ENCODE results near the gene CACNA1B.
"Not testable (repeated sequence)": the region's sequence is repeated elsewhere in the genome, so short reads cannot be mapped to it uniquely, and the experiment has no call there.

The CACNA1B gene

DNA sequence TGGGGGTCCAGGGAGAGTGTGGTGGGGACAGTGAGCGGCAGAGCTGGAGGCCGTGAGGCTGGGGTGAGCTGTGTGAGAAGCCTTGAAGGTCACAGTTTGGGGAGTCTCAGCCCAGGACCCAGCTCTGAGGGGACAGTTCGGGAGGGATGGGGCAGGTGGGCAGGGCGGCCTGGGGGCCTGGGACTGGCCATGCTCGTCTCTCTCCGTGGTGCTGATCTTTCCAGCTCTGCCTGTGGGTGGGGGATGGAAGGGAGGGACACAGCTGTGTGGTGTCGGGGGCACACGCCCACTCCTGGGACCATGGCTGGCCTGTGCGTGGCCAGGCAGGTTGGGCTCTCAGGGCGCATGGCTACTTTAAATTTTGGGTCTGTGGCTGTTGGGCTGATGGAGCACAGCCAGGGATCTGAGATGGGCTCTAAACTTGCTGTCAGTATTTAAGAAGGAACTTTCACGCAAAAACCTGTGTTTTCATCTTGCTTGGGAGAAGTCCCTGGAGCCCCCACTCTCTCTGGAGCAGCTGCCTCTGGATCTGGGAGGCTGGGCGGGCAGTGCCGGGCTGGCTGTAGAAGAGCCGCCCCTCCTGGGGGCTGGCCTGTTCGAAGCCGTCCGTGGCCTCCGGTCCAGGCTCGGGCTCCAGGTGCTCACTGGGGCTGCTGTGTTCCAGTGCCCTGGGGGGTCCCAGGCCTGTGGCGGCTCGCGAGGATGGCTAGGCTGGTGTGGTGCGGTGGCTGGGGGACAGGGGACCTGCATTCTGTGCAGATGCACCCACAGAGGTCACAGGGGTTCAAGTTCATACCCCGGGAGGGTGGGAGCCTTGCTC, 13.4 kb downstream of the CACNA1B start:
- not testable (repeated sequence) for DNase-seq

DNA sequence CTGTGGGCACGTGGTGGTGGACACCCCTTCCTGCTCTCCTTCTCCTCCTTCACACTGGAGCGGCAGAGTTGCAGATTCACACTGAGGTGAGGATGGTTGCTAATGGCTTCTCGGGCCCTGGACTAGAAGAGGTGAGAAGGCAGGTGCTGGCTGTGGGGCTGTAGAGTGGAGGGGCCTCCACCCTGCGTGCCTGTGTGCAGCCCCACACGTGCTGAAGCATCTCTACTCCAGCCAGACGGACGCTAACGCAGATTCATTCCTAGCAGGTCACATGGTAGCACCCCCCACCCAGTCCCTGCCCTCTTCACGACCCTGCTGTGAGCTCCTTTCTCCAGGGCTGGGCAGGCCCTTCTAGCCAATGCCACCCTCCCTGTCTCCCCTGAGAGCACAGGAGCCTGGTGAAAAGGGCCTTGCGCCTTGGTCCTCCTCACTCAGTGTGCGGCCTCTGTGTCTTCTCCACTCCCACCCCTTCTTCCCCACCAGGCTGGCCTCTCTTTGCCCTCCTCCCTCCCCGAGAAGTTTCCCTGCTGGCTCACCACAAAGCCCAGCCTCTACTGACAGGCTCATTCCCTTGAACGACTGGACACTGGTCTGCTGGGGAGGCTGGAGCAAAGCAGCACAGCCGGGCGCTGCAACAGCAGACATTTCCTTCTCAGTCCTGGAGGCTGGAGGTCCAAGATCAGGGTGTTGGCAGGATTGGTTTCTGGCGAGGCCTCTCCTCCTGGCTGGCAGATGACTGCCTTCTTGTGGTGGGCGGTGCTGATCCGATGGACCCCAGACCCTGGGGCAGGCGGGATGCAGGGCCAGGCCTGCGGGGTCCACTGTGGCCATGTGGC, 14.2 kb downstream of the CACNA1B start:
- DNase-seq, result no peak

DNA sequence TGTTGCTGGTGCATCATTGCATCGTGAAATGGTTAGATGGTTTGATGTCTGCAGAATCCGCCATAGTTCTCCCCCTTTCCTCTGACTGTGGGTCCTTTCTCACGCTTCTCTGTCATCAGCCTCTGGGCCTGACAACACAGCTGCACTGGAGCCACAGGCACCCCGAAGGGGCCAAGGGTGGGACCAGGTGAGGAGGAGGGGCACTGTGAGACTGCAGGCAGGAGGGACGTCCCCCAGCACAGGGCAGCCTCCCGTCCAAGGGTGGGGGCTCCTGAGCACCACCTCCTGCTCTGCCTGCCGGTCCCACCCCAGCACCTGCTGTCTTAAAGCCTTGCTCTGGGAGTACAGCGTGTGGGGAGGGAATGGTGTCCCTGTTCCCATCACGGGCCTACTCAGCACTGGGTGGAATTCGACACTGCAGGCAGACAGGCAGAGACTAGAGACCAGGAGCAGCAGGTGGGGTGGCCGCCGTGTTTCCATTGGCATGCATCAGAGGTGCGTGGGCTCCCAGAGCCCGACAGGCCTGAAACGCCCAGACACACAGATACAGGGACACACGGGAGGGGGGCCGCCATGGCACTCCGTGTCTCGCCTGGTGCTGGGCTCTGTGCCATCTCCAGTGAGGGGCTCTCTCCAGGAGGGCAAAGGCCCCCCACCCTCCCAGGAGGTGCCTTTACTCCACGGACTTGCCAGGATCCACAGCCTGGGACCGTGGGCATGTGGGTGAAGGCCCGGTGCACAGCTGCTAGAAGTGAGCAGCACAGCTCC, 15.0 kb downstream of the CACNA1B start:
- DNase-seq, result no peak

DNA sequence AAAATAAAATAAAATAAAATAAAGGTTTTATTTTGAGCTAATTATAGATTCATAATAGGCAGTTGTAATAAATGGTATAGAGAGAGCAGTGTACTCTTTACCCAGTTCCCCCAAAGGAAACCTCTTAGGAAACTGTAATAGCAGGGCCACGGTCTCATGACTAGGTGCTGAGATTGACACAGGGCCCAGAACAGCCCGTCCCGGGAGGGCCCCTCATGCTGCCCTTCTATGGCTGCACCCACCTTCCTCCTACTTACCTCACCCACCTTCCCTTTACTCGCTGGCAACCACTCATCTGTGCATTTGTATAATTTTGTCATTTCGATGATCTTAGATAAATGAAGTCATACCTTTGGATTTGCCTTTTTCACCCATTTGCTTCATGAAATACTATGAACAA, 16.1 kb downstream of the CACNA1B start:
- DNase-seq, result no peak

DNA sequence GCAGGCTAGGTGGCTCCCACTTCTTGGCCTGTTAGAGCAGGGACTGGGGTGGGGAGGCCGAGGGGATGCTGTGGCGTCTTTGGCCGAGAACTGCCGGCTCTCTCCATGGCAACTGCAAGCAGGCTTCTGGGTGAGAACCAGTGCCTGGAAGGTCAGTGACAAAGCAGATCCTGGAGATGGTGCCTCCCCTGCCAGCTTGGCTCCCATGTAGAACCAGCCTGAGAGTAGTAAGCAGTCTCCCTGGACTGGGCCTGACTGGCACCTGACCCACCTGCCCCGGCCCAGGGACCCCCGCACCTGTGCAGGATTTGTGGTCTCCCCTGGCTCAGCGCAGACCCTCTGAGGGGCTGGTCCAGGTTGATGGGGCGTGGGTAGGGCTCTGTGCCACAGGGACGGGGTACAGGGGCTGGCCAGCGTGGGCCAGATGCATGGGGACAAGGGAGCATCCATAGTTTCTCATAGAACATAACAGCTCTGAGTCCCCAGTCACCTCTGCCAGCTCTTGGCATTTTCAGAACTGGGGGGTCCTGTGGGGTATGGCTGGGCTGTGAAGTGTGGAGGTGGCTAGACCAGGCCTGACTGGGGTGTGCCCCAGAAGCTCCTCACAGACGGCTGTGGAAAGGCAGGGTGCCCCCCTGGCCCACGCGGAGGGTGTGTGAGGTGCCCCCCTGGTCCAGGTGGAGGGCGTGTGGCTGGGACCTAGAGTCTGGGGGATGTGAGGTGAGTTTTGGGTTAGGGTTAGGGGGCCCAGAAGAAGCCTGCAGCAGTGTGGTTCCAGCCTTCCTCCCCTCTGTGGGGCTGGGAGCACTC, 22.2 kb downstream of the CACNA1B start:
- no peak for DNase-seq

DNA sequence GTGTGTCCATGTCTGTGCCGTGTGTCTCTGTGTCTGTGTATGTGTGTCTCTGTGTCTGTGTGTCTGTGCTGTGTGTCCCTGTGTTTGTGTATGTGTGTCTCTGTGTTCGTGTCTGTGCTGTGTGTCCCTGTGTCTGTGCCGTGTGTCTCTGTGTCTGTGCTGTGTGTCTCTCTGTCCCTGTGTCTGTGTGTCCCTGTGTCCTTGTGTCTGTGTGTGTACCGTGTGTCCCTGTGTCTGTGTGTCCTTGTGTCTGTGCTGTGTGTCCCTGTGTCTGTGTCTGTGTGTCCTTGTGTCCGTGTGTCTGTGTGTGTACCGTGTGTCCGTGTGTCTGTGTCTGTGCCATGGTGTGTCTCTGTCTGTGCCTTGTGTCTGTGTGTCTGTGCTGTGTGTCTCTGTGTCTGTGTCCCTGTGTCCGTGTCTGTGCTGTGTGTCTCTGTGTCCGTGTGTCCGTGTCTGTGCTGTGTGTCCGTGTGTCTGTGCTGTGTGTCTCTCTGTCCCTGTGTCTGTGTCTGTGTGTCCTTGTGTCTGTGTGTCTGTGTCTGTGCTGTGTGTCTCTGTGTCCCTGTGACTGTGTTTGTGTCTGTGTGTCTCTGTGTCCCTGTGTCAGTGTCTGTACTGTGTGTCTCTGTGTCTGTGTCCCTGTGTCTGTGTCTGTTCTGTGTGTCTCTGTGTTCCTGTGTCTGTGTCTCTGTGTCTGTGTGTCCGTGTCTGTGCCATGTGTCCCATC, 23.2 kb downstream of the CACNA1B start:
- no peak for DNase-seq

DNA sequence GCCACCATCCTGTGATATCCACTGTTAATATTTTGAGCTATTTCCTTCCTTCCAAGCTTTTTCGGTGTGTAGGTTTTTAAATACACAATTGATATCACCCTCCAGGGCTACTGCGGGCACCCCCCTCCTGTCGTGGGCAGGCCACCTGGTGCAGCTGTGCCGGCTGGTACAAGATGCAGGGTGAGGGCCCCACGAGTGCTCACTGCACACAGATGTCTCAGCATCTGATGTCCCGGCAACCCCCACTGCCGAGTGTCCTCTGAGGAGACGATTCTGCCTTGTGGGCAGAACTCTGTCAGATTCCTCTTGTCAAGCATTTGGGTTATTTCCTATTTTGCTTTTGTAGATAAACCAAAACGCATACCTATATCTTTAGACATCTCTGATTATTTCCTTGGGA, 25.1 kb downstream of the CACNA1B start:
- DNase-seq, result no peak

DNA sequence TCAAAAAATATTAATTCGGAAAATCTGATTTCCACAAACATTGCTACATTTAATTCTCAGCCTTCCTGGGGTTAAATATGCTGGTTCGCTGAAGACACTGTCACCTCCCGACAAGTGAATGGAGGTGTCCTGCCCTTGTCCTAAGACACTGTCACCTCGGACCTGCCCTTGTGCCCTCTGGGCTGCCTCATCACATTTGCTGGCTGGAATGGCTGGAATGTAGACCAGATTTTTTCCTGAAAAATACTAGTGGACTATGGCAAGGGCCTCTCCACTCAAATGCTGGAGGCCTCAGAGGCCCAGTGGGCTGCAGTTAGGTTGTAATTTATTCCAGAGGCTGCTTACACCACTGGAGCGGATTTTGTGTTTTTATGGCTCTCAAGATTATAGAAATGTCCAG, 28.2 kb downstream of the CACNA1B start:
- DNase-seq, result no peak

DNA sequence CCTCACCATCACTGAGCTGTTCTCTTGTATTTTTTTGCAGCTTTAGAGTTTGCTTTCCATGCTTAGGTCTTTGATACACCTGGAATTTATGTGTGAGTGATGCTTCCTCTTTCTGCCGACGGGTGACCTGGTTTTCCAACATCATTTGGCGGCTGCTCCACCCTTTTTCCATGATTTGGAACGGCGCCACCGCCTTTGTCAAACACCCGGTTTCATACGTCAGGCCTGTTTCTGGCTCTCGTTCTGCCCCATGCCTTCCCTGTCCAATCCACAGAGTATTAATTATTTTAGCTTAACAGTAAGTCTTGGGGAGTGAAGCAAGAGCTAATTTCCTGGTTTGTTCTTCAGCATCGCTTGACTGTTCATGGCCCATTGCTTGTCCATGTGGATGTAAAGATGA, 30.2 kb downstream of the CACNA1B start:
- DNase-seq, result no peak

DNA sequence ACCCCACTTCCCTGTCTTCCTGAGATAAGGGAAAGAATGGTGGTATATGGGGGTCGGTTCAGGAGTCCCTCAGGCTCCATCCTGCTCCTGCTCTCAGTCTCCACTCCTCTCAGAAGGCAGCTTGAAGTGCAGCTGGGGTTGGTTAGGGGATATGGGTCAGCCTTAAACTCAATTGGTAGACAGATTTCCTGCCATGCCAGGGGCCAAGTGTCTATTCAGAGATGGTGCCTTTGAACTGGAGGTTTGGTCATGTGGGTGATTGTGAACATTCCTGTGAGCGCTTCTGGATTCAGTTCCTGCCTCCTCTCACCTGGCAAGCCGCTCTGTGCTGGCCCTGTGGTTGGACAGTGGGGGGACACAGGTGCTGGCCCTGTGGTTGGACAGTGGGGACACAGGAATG, 35.1 kb downstream of the CACNA1B start:
- no peak for DNase-seq

DNA sequence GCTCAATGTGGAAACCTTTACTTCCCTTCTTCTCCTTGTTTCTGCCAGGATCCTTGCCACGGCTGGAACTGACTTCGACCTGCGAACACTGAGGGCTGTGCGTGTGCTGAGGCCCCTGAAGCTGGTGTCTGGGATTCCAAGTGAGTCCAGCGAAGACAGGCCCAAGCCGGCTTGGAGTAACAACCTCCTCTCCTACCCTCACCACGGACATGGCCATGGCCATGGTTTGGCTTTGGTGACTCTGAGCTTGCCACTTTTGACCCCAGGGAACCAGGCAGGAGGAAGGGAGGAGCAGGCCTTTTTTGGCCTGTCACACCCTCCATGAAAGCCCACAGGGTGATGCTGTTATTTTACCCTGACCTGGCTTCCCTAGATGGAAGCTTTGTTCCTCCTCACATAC, 35.5 kb downstream of the CACNA1B start:
- DNase-seq, result no peak

DNA sequence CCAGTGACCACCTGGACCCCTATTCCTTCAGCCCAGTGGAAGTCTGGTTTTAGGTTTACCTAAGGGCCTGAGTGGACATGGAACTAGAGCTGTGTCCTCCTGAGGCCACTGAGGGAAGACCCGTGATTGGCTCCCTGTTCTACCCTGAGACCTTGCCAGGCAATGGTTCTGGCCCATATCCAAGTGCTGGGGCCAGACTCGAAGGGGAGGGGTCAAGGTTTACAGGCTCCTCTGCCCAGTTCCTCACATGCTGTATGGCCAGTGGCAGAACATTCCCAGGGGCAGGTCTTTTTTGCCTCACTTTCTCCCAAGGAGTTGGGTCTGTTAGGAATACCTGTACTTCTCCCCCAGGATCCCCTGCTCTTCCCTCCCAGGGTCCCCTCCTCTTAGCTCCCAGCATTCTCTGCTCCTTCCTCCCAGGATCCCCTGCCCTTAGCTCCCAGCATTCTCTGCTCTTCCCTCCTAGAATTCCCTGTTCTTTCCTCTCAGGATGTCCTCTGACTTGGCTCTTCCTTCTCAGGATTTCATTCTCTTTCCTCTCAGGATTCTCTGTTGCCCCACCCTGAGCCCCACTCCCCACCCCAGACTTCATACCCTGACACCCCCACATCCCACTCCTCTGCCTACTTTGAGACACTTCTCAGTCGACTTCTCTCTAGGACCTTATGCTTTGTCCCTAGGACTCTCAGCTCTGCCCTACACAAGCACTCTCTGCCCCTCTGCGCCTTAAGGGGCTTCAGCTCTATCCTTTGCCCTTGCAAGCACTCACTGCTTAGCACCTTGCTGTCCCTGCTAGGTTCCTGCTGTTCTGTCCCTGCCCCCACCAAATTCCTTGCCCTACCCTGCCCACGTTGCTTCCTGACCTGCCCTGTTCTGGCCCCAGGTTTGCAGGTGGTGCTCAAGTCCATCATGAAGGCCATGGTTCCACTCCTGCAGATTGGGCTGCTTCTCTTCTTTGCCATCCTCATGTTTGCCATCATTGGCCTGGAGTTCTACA, 36.5 kb downstream of the CACNA1B start:
- DNase-seq, result no peak

DNA sequence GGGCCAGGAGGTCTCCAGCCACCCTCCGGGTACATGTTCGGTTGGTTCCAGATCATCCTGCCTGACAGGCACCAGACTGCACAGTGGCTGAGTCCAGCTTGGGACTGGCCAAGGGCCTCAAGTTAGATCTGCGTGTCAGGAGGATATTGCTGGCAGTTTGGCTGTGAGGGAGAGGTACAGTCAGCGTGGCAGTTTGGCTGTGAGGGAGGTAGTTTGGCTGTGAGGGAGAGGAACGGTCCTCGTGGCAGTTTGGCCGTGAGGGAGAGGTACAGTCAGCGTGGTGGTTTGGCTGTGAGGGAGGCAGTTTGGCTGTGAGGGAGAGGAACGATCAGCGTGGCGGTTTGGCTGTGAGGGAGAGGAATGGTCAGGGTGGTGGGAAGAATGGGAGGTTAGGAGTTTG, 39.0 kb downstream of the CACNA1B start:
- no peak for DNase-seq

DNA sequence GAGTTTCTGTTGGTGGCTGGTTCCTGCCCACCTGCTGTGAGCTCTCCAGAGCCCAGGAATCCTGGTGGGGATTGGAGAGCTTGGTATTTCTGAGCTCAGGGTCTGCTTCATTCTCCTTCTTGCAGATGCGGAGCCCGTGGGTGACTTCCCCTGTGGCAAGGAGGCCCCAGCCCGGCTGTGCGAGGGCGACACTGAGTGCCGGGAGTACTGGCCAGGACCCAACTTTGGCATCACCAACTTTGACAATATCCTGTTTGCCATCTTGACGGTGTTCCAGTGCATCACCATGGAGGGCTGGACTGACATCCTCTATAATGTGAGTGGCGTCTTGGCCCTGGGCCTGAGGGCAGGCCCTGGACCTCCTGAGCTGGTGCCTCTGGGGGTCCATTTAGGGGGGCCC, 39.5 kb downstream of the CACNA1B start:
- DNase-seq, result no peak

DNA sequence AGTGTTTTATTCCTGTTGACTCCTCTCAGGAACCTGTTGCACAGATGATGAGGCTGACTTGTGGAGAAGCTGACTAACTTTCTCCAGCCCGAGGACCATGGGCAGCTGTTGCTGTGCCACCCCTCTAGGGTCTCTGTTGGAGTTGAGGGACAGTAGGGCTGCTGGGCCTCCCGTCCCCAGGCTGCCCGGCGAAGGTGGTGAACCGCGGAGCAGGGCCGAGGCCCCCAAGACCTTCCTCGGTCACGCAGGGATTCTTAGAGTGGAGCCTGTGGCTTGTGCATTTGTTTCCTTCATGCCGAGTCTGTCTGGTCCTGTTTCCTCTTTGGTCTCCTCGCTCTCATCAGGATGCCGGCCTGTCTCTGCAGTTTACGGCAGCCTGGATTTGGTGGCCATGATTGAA, 40.2 kb downstream of the CACNA1B start:
- no peak for DNase-seq

DNA sequence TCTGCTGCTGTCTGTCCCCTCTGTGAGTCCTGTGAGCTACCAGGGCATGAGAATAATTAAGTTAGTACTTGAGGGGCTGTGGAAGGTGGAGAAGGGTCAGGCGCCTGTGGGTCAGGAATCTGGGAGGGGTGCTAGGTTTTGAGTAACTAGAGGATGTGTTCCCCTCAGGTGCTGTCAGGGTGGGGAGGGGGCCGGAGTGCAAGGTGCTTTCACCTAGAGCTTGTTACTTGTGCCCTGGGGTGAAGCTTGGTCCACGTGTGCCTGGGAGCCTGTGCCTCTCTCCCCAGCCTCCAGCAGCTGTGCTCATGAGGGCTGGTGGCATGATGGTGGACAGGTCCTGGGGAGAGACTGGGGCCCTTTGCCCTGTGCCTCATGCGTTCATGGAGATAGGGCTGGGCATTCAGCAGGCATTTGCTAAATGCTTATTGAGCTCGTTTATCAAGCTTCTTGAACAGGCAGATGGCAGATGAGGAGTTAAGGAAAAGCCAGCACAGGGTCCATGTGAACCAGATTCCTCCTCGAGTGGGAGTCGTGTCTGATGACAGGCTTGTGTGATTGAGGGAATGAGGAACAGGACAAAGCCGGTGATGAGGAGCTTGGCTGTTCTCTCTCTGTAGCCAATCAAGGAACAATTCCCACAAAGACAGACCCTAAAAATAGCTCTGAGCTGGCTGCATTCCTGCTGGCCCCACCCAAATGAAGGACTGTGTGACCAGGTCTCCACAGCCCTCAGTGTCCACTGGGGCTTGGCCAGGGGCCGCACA, 40.9 kb downstream of the CACNA1B start:
- no peak for DNase-seq

DNA sequence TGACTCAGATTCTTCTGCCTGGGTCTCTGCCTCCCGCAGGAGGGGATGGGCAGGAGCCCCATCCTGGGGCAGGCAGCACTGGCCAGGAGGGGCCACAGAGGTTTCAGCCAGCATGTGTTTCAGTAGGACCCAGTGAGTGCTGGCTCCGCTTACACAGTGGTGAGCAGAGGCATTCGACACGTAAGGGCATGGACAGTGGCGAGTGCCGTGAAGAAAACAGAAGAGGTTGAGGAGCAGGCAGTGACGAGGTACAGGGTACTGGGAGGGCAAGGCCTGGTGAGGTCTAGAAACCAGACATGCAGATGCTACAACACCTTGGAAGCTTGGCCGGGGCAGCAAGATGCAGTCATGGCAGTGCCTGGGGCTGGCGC, 41.5 kb downstream of the CACNA1B start:
- DNase-seq, result no peak

DNA sequence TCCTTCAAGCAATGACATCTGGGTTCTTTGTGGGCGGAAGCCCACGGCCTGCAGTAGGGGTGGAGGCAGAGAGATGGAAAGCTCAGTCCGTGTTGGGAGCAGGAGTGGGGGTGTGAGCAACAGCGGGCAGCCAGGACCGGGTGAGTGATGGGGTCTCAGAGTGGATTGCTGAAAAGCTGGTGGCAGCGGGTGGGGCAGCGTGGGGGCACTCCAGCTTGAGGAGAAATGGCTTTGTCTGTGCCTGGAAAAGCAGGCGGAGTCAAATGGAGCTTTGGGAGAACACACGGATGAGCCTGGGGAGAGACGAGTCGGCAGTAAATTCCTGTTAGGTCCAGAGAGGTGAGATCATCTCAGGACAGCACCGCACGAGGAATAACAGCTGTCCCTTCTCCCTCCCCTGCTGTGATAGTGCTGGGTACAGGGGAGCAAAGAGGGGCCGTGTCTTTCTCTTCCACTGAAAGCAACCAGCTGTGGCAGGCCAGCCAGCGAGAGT, 42.1 kb downstream of the CACNA1B start:
- DNase-seq, result no peak

DNA sequence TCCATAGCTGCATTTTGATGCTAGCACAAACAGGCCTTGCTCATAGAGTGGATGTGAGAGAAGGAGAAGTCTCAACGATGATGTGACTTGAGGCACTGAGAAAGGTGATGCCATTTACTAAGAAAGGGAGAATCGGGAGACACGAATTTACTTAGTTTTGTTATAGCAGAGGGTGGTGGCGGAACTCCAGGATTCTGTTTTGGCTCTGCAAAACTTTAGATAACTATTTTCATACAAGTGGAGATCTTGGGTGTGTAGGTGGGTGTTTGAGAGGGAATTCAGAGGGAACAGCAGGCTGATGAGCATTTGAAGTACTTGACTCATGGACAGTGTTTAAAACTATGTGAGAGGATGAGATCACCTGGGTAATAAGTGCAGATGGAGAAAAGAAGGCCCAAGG, 43.2 kb downstream of the CACNA1B start:
- no peak for DNase-seq

DNA sequence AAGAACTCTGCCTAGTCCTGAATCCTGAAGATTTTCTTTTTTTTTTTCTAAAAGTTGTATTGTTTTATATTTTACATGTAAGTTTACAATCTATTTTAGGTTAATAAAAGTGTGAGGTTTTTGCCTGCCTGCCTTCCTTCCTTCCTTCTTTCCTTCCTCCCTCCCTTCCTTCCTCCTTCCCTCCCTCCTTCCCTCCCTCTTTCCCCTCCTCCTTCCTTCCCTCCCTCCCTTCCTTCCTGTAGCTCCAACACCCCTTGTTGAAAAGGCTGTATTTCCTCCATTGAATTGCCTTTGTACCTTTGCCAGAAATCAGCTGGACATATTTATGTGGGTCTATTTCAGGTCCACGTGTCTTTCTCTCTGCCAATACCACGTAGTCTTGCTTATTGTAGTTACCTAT, 46.6 kb downstream of the CACNA1B start:
- DNase-seq, result no peak
